PC-3 (cell line): Measurements from ENCODE around the gene STX1B. TPM values are rescaled to one million over a fixed set of nuclear protein-coding genes. Genes with fewer than 3 reads are reported as not detected.

Source experiments
- ATAC-seq: fragments of 200-7000 bp; cut with Tn5 transposase; 2 replicates; pipeline ENCODE4 v1.9.1; 2020; ENCODE audit warnings: mild to moderate bottlenecking, moderate library complexity
- BruUV-seq: library from RNA; stranded (reverse); fragments of 400-500 nt; replicated peaks from 2 replicates; lab custom pipeline; 2021; lab: Mats Ljungman, UMichigan
- CTCF ChIA-PET: fragments of 300-600 bp; sonication (Branson Sonifier 250); formaldehyde crosslinking; loops from one replicate; lab custom pipeline; 2022; ENCODE audit warnings: antibody characterized with exemption; lab: Charles Lee
- POLR2A ChIA-PET: fragments of 300-600 bp; sonication (Branson Sonifier 250); formaldehyde crosslinking; loops from one replicate; lab custom pipeline; 2022; ENCODE audit warnings: antibody characterized with exemption; ENCODE audit not compliant: unreplicated experiment; lab: Charles Lee
- DNase-seq: peaks from one replicate; pipeline ENCODE4 v3.0.0-alpha.2; 2015
- H2AFZ ChIP-seq: fragments of 300-600 bp; sonication (generic); 2 replicates; pipeline ENCODE4 v1.6.0; 2016; ENCODE audit warnings: antibody characterized with exemption, low read length
- H3F3A ChIP-seq: fragments of 300-600 bp; sonication (generic); one replicate; pipeline ENCODE4 v1.6.0; 2017; ENCODE audit warnings: antibody characterized with exemption, low read length, control low read depth, mild to moderate bottlenecking; ENCODE audit not compliant: unreplicated experiment
- H3K27ac ChIP-seq: fragments of 300-600 bp; sonication (generic); 2 replicates; pipeline ENCODE4 v1.5.1; 2016; ENCODE audit warnings: mild to moderate bottlenecking, low read length
- H3K27me3 ChIP-seq: fragments of 300-600 bp; sonication (generic); 2 replicates; pipeline ENCODE4 v1.6.1; 2016; ENCODE audit warnings: low read length, mixed read lengths
- H3K36me3 ChIP-seq: fragments of 300-600 bp; sonication (generic); 2 replicates; pipeline ENCODE4 v1.6.1; 2016; ENCODE audit warnings: low read depth, mixed run types, low read length, mixed read lengths
- H3K4me1 ChIP-seq: fragments of 300-600 bp; sonication (generic); 2 replicates; pipeline ENCODE4 v1.5.1; 2016; ENCODE audit warnings: low read length; ENCODE audit not compliant: insufficient read depth
- H3K4me2 ChIP-seq: fragments of 300-600 bp; sonication (generic); 2 replicates; pipeline ENCODE4 v1.6.0; 2016; ENCODE audit warnings: low read length
- H3K4me3 ChIP-seq: fragments of 300-600 bp; sonication (generic); 2 replicates; pipeline ENCODE4 v1.5.1; 2016; ENCODE audit warnings: mild to moderate bottlenecking, low read length, mixed read lengths
- H3K79me2 ChIP-seq: fragments of 300-600 bp; sonication (generic); 2 replicates; pipeline ENCODE4 v1.6.1; 2017; ENCODE audit warnings: low read length, mixed read lengths
- H3K9ac ChIP-seq: fragments of 300-600 bp; sonication (generic); 2 replicates; pipeline ENCODE4 v1.6.0; 2016; ENCODE audit warnings: mild to moderate bottlenecking, low read length
- H3K9me2 ChIP-seq: fragments of 300-600 bp; sonication (generic); replicated peaks from 2 replicates; pipeline ENCODE4 v1.6.1; 2016; ENCODE audit warnings: mixed run types, low read length, mixed read lengths
- H3K9me3 ChIP-seq: fragments of 300-600 bp; sonication (generic); 2 replicates; pipeline ENCODE4 v1.6.1; 2016; ENCODE audit warnings: low read length, mixed read lengths
- H4K20me1 ChIP-seq: fragments of 300-600 bp; sonication (generic); 2 replicates; pipeline ENCODE4 v1.6.1; 2016; ENCODE audit warnings: low read length, mixed read lengths
- CTCF ChIP-seq: fragments of 300-600 bp; sonication (generic); conservative IDR thresholded peaks from 2 replicates; pipeline ENCODE4 v1.5.1; 2017; ENCODE audit warnings: antibody characterized with exemption, low read depth, mild to moderate bottlenecking, low read length
- EZH2 ChIP-seq: fragments of 300-600 bp; sonication (generic); IDR thresholded peaks from one replicate; pipeline ENCODE4 v1.6.1; 2017; ENCODE audit warnings: antibody characterized with exemption, mild to moderate bottlenecking, low read length; ENCODE audit not compliant: unreplicated experiment
- EZH2phosphoT487 ChIP-seq: fragments of 300-600 bp; sonication (generic); IDR thresholded peaks from 2 replicates; pipeline ENCODE4 v1.6.1; 2018; ENCODE audit warnings: mild to moderate bottlenecking, antibody characterized with exemption, low read length, borderline replicate concordance
- intact Hi-C: fragments of 100-400 bp; cut with micrococcal nuclease; formaldehyde crosslinking; loops from 2 replicates; pipeline ENCODE4 v1.9.0; 2023
- total RNA-seq: library from RNA; depleted of rRNA; stranded (reverse); fragments of >200 nt; gene quantifications from 2 replicates; pipeline ENCODE4 v1.2.3, GENCODE V29; 2014

The STX1B gene
- total RNA-seq, 1 experiment from 2014 or later: 1.5 TPM

- H3K4me2 ChIP-seq: peak overlapping the region; percentile 100
- TF ChIP-seq EZH2 (no peak), EZH2phosphoT487 (no peak), CTCF (no peak)
- H3K4me3 ChIP-seq: peak overlapping the region; percentile 83; the same call in 1 of the 2 replicates
- H3F3A ChIP-seq: no peaks in the 10 kb centered on the region
- ATAC-seq (no peak), DNase-seq (no peak)
- H3K36me3 ChIP-seq: no peaks in the 10 kb centered on the region
- no peaks in the 10 kb centered on the region for H3K9me2 ChIP-seq
- BruUV-seq: no TSS peak
- ChIA-PET POLR2A (no interaction called here), CTCF (no interaction called here)
- H3K4me1 ChIP-seq: peaks cover 31% of the 10 kb centered on the region
- no peaks in the 10 kb centered on the region for H3K27me3 ChIP-seq
- H2AFZ ChIP-seq: peak overlapping the region; percentile 71; the same call in 1 of the 2 replicates
- peak overlapping the region; percentile 85; the same call in 1 of the 2 replicates for H3K9ac ChIP-seq
- intact Hi-C loops: loop anchor here (5.0 kb wide), 2 partner anchors 36 to 76 kb away; partner anchors contain the start of genes STX4, ZNF646 and ZNF668
- no peaks in the 10 kb centered on the region for H4K20me1 ChIP-seq
- H3K9me3 ChIP-seq: no peaks in the 10 kb centered on the region
- 0 out of 2 replicates have a peak overlapping the region, but pooled peaks have one; percentile 74 for H3K27ac ChIP-seq
- H3K79me2 ChIP-seq: no peaks in the 10 kb centered on the region
These were observed 14.5 kb downstream of the STX1B start for GRCh38 chr16:30995927-30996323.

DNA sequence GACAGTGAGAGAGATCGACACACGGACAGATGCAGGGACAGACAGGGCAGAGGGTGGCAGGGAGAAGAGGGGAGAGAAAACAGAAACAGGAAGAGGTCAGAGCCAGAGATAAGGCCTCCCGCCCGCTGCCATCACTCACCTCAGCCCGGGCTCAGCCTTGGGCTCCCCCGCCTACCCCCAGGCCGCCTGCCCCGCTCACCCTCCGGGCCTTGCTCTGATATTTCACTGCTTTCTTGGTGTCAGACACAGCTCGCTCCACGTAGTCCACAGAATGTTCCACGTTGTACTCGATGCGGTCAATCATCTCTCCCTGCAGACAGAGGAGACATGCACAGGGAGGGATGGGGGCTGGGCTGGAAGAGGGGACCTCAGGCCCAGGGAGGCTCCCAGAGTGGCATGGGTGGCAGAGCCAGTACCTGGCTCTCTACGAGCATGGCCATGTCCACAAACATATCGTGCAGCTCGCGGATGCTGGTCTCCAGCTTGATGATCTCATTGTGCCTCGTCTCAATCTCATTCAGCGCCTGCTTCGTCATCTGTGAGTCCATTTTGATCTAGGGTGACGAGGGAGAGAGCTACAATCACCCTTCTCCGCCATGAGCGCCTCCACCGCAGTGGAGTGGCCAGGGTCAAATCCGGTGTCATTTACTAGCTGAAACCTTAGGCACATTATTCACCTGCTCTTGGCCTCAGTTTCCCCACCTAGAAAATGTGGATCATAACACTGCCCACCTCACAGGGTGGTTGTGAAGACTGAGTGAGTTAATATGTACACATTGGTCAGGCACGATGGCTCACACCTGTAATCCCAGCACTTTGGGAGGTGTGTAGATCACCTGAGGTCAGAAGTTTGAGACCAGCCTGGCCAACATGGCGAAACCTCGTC, 17.3 kb downstream of the STX1B start:
- Histone ChIP-seq H3K9me3 (no peaks in the 10 kb centered on the region), H3K27me3 (no peaks in the 10 kb centered on the region), H3K79me2 (no peaks in the 10 kb centered on the region), H3K4me2 (no peak overlapping the region), H3F3A (no peaks in the 10 kb centered on the region), H2AFZ (no peak overlapping the region), H3K9me2 (no peaks in the 10 kb centered on the region), H4K20me1 (no peaks in the 10 kb centered on the region), H3K27ac (no peak overlapping the region), H3K4me1 (peaks cover 16% of the 10 kb centered on the region), H3K4me3 (no peak overlapping the region), H3K9ac (no peak overlapping the region), H3K36me3 (no peaks in the 10 kb centered on the region)
- ChIA-PET POLR2A (no interaction called here), CTCF (no interaction called here)
- ATAC-seq (no peak), DNase-seq (no peak)
- no TSS peak for BruUV-seq
- TF ChIP-seq CTCF: no peak
- no peak for TF ChIP-seq EZH2phosphoT487
- TF ChIP-seq EZH2: no peak
- intact Hi-C loops: no loop called here
